ENCODE measurements around the gene BASP1. TPM values are rescaled to one million over a fixed set of nuclear protein-coding genes. Genes with fewer than 3 reads are reported as not detected.

BASP1 gene
- total RNA-seq, 2 donors from 2014 or later, result 3.9 to 8.1 TPM

- H3K27me3 Mint-ChIP-seq, result no peaks in the 10 kb centered on the region
- DNase-seq (ENCODE audit: low spot score) (no peak), ATAC-seq (no peak)
- H3K4me1 Mint-ChIP-seq (ENCODE audit: low read depth in 2 of 2), result no peaks in the 10 kb centered on the region
- peaks cover 3% of the 10 kb centered on the region for H3K9me3 Mint-ChIP-seq
- H3K4me3 Mint-ChIP-seq, result no peak overlapping the region
- H3K36me3 Mint-ChIP-seq, result no peaks in the 10 kb centered on the region
- no peak overlapping the region for H3K27ac Mint-ChIP-seq
Measured at GRCh38 chr5:17282283-17283120, 65.1 kb downstream of the BASP1 start.

DNA sequence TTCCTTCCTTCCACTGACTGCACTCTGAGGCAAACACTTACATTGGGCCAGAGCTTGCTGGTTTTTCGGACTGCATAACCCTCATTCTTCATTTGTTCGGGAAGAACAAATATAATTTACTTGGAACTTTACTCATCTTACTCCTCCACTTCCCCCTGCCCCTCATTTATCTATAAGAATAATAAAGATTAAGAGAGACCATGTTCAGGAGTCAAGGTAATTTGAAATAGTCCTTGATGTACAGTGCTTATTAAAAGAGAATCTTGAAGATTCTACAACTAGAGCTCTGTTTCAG, 65.6 kb downstream of the BASP1 start:
- no peak overlapping the region for H3K27ac Mint-ChIP-seq
- peaks cover 3% of the 10 kb centered on the region for H3K36me3 Mint-ChIP-seq
- H3K4me1 Mint-ChIP-seq (ENCODE audit: low read depth in 2 of 2), result no peaks in the 10 kb centered on the region
- no peaks in the 10 kb centered on the region for H3K27me3 Mint-ChIP-seq
- H3K9me3 Mint-ChIP-seq, result peaks cover 5% of the 10 kb centered on the region
- H3K4me3 Mint-ChIP-seq, result no peak overlapping the region
- ATAC-seq, result no peak
- no peak for DNase-seq (ENCODE audit: low spot score)

- no peak for ATAC-seq
- DNase-seq (ENCODE audit: low spot score), result no peak
- no peak overlapping the region for H3K27ac Mint-ChIP-seq
- peaks cover 6% of the 10 kb centered on the region for H3K36me3 Mint-ChIP-seq
- H3K4me1 Mint-ChIP-seq (ENCODE audit: low read depth in 2 of 2), result no peaks in the 10 kb centered on the region
- H3K27me3 Mint-ChIP-seq, result no peaks in the 10 kb centered on the region
- H3K4me3 Mint-ChIP-seq, result no peak overlapping the region
- H3K9me3 Mint-ChIP-seq, result peaks cover 14% of the 10 kb centered on the region
Measured at GRCh38 chr5:17287501-17288155, 70.2 kb downstream of the BASP1 start.

- H3K4me3 Mint-ChIP-seq, result no peak overlapping the region
- H3K9me3 Mint-ChIP-seq, result peaks cover 12% of the 10 kb centered on the region
- no peak overlapping the region for H3K27ac Mint-ChIP-seq
- H3K36me3 Mint-ChIP-seq, result peaks cover 6% of the 10 kb centered on the region
- H3K4me1 Mint-ChIP-seq (ENCODE audit: low read depth in 2 of 2), result no peaks in the 10 kb centered on the region
- ATAC-seq (no peak), DNase-seq (ENCODE audit: low spot score) (no peak)
- no peaks in the 10 kb centered on the region for H3K27me3 Mint-ChIP-seq
Measured at GRCh38 chr5:17288570-17288969, 71.1 kb downstream of the BASP1 start.

- Mint-ChIP-seq H3K4me1 (ENCODE audit: low read depth in 2 of 2) (no peaks in the 10 kb centered on the region), H3K4me3 (no peak overlapping the region), H3K9me3 (peaks cover 12% of the 10 kb centered on the region), H3K27ac (no peak overlapping the region), H3K27me3 (no peaks in the 10 kb centered on the region), H3K36me3 (peaks cover 6% of the 10 kb centered on the region)
- ATAC-seq (no peak), DNase-seq (ENCODE audit: low spot score) (no peak)
Measured at GRCh38 chr5:17289681-17290539, 72.5 kb downstream of the BASP1 start.

DNA sequence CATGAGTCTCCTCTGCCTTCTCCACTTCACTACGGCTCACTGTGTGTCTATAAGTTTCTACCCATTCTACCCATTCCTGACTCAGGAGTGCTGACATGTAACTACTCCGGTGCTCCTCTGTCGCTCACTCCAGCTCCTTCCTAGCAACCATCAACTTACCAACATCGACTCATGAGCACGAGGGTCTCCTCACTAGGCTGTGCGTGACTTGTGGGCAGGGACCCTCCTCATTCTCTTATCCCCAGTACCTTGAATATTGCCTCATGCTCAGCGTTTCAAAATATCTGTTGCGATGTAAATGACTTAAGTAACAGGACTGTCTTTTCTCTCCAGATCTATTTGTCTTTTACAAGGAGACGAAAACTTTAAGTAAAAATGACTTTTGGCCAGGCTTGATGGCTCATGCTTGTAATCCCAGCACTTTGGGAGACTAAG, 73.1 kb downstream of the BASP1 start:
- peaks cover 6% of the 10 kb centered on the region for H3K36me3 Mint-ChIP-seq
- H3K4me3 Mint-ChIP-seq, result no peak overlapping the region
- ATAC-seq (no peak), DNase-seq (ENCODE audit: low spot score) (no peak)
- no peaks in the 10 kb centered on the region for H3K4me1 Mint-ChIP-seq (ENCODE audit: low read depth in 2 of 2)
- H3K27me3 Mint-ChIP-seq, result no peaks in the 10 kb centered on the region
- no peak overlapping the region for H3K27ac Mint-ChIP-seq
- H3K9me3 Mint-ChIP-seq, result peaks cover 12% of the 10 kb centered on the region

- no peak for DNase-seq (ENCODE audit: low spot score)
- peaks cover 6% of the 10 kb centered on the region for H3K36me3 Mint-ChIP-seq
- ATAC-seq, result no peak
Measured at GRCh38 chr5:17292434-17293015, 75.1 kb downstream of the BASP1 start.

DNA sequence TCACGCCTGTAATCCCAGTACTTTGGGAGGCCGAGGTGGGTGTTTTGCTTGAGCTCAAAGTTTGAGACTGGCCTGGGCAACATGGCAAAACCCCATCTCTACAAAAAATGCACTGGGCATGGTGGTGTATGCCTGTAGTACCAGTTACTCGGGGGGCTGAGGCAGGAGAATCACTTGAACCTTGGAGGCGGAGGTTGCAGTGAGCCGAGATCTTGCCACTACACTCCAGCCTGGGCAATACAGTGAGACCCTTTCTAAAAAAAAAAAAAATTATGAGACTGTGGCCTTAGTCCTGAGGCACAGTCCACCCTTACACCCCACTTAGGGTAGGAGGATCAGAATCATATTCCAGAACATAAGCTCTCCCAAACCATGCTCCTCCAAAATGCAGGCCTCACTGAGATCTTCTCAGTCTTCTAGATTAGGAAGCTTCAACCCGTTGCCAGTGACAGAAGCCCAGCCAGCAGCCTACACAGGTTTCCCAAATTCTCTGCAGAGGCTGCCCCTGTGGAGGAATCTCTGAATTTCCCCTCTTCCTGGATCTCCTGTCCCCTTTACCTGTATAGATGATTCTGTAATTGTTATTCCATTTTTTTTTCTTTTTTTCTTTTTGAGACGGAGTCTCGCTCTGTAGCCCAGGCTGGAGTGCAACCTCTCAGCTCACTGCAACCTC, 77.3 kb downstream of the BASP1 start:
- no peaks in the 10 kb centered on the region for H3K4me1 Mint-ChIP-seq (ENCODE audit: low read depth in 2 of 2)
- ATAC-seq, result no peak
- no peak overlapping the region for H3K4me3 Mint-ChIP-seq
- H3K36me3 Mint-ChIP-seq, result no peaks in the 10 kb centered on the region
- peaks cover 10% of the 10 kb centered on the region for H3K9me3 Mint-ChIP-seq
- H3K27me3 Mint-ChIP-seq, result no peaks in the 10 kb centered on the region
- no peak overlapping the region for H3K27ac Mint-ChIP-seq
- DNase-seq (ENCODE audit: low spot score), result no peak

More at GRCh38 chr5:17292434-17293015, 75.1 kb downstream of the BASP1 start:
- Mint-ChIP-seq H3K4me1 (ENCODE audit: low read depth in 2 of 2) (no peaks in the 10 kb centered on the region), H3K27ac (no peak overlapping the region), H3K4me3 (no peak overlapping the region), H3K27me3 (no peaks in the 10 kb centered on the region), H3K9me3 (peaks cover 12% of the 10 kb centered on the region)

DNA sequence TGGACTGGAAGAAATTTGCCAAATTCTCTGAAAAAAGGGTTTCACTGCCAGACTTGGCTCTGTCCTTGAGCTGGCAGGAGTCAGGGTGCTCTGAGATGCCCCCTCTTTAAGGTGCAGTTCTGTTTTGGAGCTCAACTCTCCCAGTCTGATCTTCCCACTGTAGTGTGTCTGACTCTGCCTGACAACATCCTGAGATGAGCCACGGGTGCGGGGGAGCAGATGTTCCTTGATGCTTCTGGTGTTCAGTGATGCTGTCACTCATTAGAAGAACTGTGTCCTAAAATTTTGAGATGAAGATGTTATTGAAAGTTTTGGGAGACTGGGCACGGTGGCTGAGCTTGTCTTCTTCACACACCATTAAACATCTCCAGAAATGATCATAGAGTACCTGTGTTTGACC, 78.2 kb downstream of the BASP1 start:
- H3K27ac Mint-ChIP-seq, result no peak overlapping the region
- H3K4me3 Mint-ChIP-seq, result no peak overlapping the region
- ATAC-seq (no peak), DNase-seq (ENCODE audit: low spot score) (no peak)
- H3K4me1 Mint-ChIP-seq (ENCODE audit: low read depth in 2 of 2), result no peaks in the 10 kb centered on the region
- peaks cover 7% of the 10 kb centered on the region for H3K9me3 Mint-ChIP-seq
- H3K27me3 Mint-ChIP-seq, result no peaks in the 10 kb centered on the region
- H3K36me3 Mint-ChIP-seq, result no peaks in the 10 kb centered on the region

DNA sequence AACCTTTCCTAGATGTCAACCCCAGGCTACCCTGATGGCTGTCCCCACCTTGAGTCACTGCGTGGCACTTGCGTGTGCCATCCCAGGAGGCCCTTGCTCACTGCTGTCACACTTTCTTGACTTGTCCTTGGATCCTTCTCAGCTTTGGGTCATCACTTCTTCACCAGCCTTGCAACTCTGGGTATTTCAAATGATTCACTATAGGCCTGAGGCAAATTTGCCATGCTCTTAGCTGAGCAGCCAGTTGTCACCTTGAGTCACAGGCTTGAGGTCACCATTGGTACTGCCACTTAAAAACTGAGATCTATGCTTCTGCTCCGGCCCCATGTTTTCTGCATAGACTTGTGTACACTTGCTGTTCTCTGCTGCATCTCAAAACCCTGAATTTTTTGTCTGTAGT, 84.7 kb downstream of the BASP1 start:
- Mint-ChIP-seq H3K27ac (no peak overlapping the region), H3K36me3 (no peaks in the 10 kb centered on the region), H3K4me1 (ENCODE audit: low read depth in 2 of 2) (no peaks in the 10 kb centered on the region), H3K9me3 (peaks cover 16% of the 10 kb centered on the region), H3K4me3 (no peak overlapping the region), H3K27me3 (no peaks in the 10 kb centered on the region)
- DNase-seq (ENCODE audit: low spot score) (no peak), ATAC-seq (no peak)

DNA sequence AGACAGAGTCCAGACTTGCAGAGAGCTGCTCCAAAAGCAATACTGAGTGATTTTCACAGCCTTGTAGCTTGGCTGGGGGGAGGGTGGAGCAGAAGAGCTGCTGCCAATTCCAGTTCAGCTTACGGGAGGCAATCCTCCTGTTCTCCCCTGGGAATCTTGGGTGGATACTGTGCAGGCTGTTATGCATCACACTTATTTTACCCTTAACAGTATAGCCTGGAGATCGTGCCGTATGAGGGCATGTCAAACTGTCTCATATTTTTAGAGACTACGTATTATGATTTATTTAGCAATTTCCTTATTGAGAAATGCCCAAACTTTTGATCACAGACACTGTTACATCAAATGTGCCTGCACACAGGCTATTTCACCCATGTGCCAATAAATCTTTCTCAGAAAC, 85.2 kb downstream of the BASP1 start:
- peaks cover 19% of the 10 kb centered on the region for H3K9me3 Mint-ChIP-seq
- no peaks in the 10 kb centered on the region for H3K36me3 Mint-ChIP-seq
- H3K4me1 Mint-ChIP-seq (ENCODE audit: low read depth in 2 of 2), result no peaks in the 10 kb centered on the region
- H3K27ac Mint-ChIP-seq, result no peak overlapping the region
- H3K4me3 Mint-ChIP-seq, result no peak overlapping the region
- no peak for DNase-seq (ENCODE audit: low spot score)
- H3K27me3 Mint-ChIP-seq, result no peaks in the 10 kb centered on the region
- ATAC-seq, result no peak

- Mint-ChIP-seq H3K9me3 (peaks cover 14% of the 10 kb centered on the region), H3K4me3 (no peak overlapping the region), H3K27me3 (no peaks in the 10 kb centered on the region), H3K27ac (no peak overlapping the region), H3K4me1 (ENCODE audit: low read depth in 2 of 2) (no peaks in the 10 kb centered on the region), H3K36me3 (no peaks in the 10 kb centered on the region)
- DNase-seq (ENCODE audit: low spot score), result no peak
- no peak for ATAC-seq
Measured at GRCh38 chr5:17304282-17304681, 86.9 kb downstream of the BASP1 start.

DNA sequence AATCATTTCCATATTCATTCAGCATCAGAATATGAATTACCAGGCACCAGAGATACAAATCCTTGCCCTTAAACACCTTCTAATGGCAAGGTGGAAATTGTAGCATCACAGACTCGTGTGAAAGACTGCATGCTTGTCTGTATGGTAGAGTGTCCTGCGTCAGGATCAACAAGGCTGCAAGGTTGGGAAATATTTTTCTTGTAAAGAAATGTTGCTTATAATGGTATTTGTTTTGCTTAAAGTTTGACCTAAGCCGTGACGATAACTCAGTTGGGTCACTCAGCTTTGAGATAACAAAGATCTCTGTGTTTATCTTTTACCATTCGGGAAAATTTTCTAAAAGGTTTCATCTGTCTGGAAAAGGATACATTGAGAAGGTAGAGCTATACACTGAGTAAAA, 87.6 kb downstream of the BASP1 start:
- no peak for DNase-seq (ENCODE audit: low spot score)
- Mint-ChIP-seq H3K27ac (no peak overlapping the region), H3K4me3 (no peak overlapping the region), H3K27me3 (no peaks in the 10 kb centered on the region), H3K36me3 (no peaks in the 10 kb centered on the region), H3K9me3 (peaks cover 16% of the 10 kb centered on the region), H3K4me1 (ENCODE audit: low read depth in 2 of 2) (no peaks in the 10 kb centered on the region)
- ATAC-seq, result no peak
